HG03159 (cell line): ENCODE measurements around the gene CNTNAP5.

Source experiments
- ATAC-seq: cut with Tn5 transposase; IDR thresholded peaks from one replicate; pipeline ENCODE4 v1.9.1; 2021; ENCODE audit warnings: mild to moderate bottlenecking, moderate library complexity; ENCODE audit not compliant: unreplicated experiment

The CNTNAP5 gene

DNA sequence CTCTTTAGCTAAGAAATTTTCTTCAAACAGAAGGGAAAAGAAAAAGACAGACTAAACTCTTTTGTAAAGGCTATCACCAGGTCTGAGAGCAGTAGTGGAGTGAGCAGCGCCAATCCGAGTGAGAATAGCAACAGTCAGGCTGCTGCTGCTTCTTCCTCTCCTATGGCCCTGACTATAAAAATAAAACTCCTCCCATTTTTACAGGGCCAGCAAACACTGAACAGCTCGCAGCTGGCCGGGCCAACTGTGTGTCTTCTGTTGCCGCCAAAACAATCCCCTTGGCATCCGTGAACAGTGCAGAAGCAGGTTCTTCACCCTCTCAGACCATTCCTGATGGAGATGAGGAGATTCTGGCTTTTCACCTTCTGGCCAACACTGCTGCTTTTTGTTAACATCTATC is 124.5 kb downstream of the CNTNAP5 start:
- ATAC-seq, result no peak

DNA sequence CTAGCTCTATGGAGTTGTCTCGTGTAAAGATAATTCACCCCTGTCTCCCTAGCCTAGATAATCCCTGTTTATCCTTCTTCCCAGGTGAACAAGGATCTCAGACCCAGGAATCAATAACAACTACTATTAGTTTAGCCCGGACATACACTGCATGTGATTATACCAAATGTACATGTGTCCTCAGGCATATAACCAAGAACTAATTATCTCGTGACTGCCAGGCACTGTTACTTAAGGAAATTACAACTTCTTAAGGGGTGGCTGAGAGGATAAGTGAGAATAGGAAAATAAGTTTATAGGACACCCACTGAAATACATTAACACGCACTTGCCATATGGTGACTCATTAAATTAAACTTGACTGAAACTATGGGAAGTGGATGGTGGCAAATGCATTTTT is 126.6 kb downstream of the CNTNAP5 start:
- ATAC-seq, result no peak

- no peak for ATAC-seq
Observed at GRCh38 chr2:124153713-124154112, 128.6 kb downstream of the CNTNAP5 start.

GRCh38 chr2:124159166-124159565 is 134.1 kb downstream of the CNTNAP5 start:
- ATAC-seq, result no peak

GRCh38 chr2:124161542-124161941 is 136.5 kb downstream of the CNTNAP5 start:
- ATAC-seq, result no peak

GRCh38 chr2:124162256-124162655 is 137.2 kb downstream of the CNTNAP5 start:
- no peak for ATAC-seq

GRCh38 chr2:124163840-124164239 is 138.8 kb downstream of the CNTNAP5 start:
- ATAC-seq, result no peak

- no peak for ATAC-seq
Observed at GRCh38 chr2:124165698-124166097, 140.6 kb downstream of the CNTNAP5 start.

DNA sequence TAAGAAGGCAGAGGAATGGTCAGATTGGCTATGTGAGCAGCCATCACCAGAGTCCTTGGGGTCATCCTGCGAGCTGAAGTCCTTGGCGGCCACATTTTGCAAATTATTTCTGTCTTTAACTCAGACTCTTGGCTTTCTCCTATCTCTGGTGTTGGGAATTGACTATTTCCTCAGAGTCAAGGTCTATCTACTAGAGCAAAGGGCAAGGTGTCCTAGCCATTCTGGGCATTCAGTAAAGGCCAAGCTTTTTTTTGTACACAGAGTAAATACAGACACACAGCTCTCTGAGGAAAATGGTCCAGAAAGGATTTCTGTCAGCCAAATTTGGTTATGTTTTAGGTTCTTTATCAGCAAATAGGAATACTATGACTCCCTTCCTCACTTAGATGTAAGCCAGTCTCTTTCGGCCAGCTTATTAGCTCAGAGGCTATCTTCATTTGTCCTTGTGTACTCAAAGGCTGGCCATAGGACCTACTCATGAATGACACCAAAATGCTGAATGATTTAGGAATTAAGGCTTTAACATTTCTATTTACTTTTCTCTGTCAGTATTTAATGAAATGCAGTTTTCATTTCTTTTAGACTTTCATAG is 146.5 kb downstream of the CNTNAP5 start:
- no peak for ATAC-seq

GRCh38 chr2:124178719-124179118 is 153.6 kb downstream of the CNTNAP5 start:
- ATAC-seq, result no peak

- ATAC-seq, result no peak
Observed at GRCh38 chr2:124180635-124181034, 155.5 kb downstream of the CNTNAP5 start.

DNA sequence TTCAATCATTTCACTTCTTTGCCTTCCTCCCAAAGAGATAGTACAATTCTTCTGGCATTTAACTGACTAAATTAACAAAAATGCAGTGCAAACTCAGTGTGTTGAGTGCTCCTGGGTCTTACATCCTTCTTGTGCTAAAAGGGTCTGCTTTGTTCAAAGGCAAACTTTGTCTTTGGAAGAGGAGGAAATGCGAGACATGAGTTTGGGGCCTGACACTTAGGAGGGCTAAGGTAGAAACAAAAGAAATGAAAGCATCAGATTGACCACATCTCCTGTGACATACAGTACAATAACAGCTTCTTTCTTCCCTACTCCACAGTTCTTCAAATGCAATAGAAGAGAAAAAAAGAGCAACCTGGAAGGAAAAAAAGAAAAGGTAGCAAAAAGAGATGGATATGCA is 161.7 kb downstream of the CNTNAP5 start:
- ATAC-seq, result no peak

DNA sequence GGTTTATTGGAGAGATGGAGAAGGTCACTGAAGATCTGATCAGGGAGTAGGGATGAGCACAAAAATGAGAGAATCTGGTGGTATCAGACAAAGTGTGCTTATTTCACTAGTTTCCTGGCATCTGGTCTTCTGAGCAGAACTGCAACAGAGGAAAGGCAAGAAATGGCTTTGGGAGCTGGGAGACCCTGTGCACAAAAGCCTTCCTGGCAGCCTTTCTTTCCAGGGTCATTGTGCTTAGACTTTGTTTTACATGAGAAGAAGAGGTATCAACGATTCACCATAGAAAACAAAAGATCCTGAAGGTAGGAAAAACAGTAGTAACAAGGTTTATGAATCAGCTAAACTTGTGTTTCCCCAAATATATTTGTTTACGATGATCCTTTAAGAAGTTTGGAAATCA is 162.9 kb downstream of the CNTNAP5 start:
- ATAC-seq, result no peak

DNA sequence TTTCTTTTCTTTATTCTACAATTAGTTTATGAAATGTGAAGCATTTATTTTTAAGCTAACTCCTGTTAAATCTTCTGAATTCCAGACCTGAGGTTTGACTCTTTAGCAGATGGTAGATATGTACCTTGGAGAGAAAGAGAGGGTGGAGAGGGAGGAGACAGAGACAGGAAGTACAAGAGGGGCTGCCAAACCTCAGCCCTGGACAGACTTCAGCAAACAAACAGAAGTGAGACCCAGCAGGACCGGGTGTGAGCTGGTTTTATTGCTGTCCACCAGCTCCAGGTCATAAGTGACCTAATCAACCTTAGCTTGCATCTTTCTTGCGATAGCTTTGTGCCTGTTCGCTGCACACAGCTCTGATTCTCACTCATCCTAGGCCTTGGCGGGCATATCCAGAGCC is 168.6 kb downstream of the CNTNAP5 start:
- no peak for ATAC-seq

GRCh38 chr2:124201713-124202112 is 176.6 kb downstream of the CNTNAP5 start:
- ATAC-seq, result no peak

GRCh38 chr2:124209441-124209840 is 184.4 kb downstream of the CNTNAP5 start:
- ATAC-seq, result no peak

DNA sequence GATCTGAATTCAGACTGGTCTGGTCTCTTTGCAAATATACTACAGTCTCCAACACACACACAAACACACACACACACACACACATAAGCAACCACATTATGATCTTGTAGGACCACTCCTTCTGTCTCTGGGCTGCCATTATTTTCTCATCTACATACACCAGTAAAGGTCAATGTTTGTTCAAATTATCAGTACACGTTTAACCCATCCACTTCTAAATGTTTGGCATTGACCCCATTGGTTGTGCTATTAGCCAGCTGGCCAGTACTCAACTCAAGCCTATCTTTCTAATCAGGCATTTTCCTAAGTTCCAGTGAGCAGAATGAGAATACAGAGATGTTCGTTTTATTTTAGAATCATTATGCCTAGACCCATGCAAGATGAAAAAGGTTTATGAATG is 186.4 kb downstream of the CNTNAP5 start:
- ATAC-seq, result no peak

GRCh38 chr2:124213977-124214587 is 189.0 kb downstream of the CNTNAP5 start:
- ATAC-seq, result no peak

- ATAC-seq, result no peak
Observed at GRCh38 chr2:124246170-124246569, 221.1 kb downstream of the CNTNAP5 start.

DNA sequence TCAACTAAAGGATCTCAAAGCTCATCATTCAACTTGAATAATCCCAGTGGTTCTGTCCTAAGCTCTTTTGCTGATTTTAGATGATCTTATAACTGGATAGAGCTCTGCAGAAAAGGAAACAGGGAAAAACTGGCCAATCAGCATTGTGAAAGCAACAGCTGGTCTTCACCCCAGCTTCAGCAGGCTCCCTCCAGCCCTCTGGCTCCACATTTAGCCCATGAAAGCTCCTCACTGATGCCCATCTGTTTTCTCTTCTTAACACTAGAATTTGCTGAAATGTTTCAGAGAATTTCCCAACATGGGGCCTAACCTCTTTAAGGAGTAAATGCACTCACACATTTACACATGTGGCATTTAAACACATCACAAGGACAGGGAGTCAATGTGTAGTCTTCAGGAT is 223.3 kb downstream of the CNTNAP5 start:
- ATAC-seq, result no peak

GRCh38 chr2:124250433-124250832 is 225.3 kb downstream of the CNTNAP5 start:
- no peak for ATAC-seq

- ATAC-seq, result no peak
Observed at GRCh38 chr2:124254621-124255020, 229.5 kb downstream of the CNTNAP5 start.

DNA sequence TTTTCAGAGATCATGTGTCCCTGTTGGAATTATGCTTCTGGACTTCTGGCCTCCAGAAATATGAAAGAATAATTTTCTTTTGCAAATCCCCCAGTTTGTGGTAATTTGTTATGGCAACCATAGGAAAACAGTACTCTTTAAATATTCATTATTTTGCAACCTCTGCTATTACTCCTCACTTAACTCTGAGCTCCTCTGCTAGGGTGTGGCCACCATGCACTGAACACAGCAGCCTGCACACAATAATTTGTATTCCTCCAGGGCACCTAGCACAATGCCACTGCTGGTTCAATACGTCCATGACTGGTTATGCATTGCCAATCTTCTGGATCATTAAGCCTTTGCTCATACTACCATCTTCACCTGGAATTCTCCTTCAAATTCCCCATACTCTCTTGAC is 232.0 kb downstream of the CNTNAP5 start:
- no peak for ATAC-seq
